ENCODE measurements around the gene EGFR.

Gene EGFR

GRCh38 chr7:55099821-55100543 lies 81.2 kb downstream of the EGFR start:
- H3K27ac ChIP-seq (ENCODE audit: low read length), result no peak overlapping the region
- no peaks in the 10 kb centered on the region for H3K4me1 ChIP-seq (ENCODE audit: insufficient read depth, low read length)
- H3K9me3 ChIP-seq (ENCODE audit: insufficient read depth, low read length, severe bottlenecking), result no peaks in the 10 kb centered on the region
- H3K36me3 ChIP-seq (ENCODE audit: insufficient read depth, low read length), result no peaks in the 10 kb centered on the region
- DNase-seq (no peak), ATAC-seq (ENCODE audit: insufficient read depth, low read depth) (no peak)
- no peaks in the 10 kb centered on the region; the same call in 1 of the 2 replicates for H4K20me1 ChIP-seq (ENCODE audit: insufficient read depth, low read length)
- H3K4me2 ChIP-seq (ENCODE audit: insufficient read depth, low read length), result no peak overlapping the region
- peaks cover 17% of the 10 kb centered on the region for H3K27me3 ChIP-seq (ENCODE audit: insufficient read depth, low read length, poor library complexity)
- no peaks in the 10 kb centered on the region for H3K79me2 ChIP-seq (ENCODE audit: insufficient read depth, low read length)
- TF ChIP-seq, protein P1, sequence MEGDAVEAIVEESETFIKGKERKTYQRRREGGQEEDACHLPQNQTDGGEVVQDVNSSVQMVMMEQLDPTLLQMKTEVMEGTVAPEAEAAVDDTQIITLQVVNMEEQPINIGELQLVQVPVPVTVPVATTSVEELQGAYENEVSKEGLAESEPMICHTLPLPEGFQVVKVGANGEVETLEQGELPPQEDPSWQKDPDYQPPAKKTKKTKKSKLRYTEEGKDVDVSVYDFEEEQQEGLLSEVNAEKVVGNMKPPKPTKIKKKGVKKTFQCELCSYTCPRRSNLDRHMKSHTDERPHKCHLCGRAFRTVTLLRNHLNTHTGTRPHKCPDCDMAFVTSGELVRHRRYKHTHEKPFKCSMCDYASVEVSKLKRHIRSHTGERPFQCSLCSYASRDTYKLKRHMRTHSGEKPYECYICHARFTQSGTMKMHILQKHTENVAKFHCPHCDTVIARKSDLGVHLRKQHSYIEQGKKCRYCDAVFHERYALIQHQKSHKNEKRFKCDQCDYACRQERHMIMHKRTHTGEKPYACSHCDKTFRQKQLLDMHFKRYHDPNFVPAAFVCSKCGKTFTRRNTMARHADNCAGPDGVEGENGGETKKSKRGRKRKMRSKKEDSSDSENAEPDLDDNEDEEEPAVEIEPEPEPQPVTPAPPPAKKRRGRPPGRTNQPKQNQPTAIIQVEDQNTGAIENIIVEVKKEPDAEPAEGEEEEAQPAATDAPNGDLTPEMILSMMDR (IDR thresholded peaks at IDR 0.05; ENCODE audit: borderline replicate concordance, extremely low read depth, low read length, poor library complexity, severe bottlenecking), result no peak
- TF ChIP-seq EZH2 (IDR thresholded peaks at IDR 0.05; ENCODE audit: borderline replicate concordance, low read depth, low read length, severe bottlenecking), result no peak
- H3K4me3 ChIP-seq (ENCODE audit: low read depth in 1 of 2, low read length in 2 of 2), result no peak overlapping the region
- H3K9ac ChIP-seq (ENCODE audit: low read depth, low read length), result no peak overlapping the region
- H2AFZ ChIP-seq (ENCODE audit: low read depth, low read length), result no peak overlapping the region

DNA sequence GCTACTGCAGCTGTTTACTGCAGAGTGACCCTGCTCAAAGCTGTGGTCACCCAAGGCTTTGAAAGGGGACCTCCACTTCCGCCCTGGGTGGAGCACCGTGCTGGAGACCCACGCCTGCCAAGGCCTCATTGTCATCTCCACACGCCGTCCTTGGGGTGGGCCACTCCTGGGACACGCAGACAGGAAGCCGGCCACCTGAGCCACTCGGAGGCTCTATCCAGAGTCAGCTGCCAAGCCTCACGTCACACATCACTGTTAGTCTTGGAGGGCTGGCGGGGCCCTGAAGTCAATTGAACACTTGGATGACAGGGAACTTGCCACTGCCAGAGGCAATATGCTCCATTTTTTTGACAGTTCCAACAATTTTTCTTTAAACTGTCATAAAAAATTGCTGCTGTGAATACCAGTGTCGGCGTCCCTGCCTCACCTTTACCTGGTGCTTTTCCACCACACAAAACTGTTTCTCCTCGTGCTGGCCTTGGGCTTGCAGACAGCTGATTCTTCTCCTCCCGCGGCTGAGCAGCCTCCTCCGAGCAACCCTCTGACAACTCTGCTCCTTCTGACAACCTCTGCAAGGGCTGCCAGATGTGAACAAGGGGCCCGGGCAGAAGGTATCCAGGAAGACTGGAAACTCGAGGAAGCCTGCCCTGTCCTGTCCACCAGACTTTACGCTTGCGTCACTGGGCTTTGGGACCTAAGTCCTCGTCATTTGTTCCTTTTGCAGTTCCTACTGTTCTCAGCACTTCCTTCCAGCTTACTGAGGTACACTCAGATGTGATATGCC lies 81.9 kb downstream of the EGFR start:
- no peak overlapping the region for H3K9ac ChIP-seq (ENCODE audit: low read depth, low read length)
- H3K4me2 ChIP-seq (ENCODE audit: insufficient read depth, low read length), result no peak overlapping the region
- H3K4me3 ChIP-seq (ENCODE audit: low read depth in 1 of 2, low read length in 2 of 2), result no peak overlapping the region
- no peak overlapping the region for H2AFZ ChIP-seq (ENCODE audit: low read depth, low read length)
- no peak for ATAC-seq (ENCODE audit: insufficient read depth, low read depth)
- DNase-seq, result no peak
- no peaks in the 10 kb centered on the region for H3K4me1 ChIP-seq (ENCODE audit: insufficient read depth, low read length)
- TF ChIP-seq EZH2 (IDR thresholded peaks at IDR 0.05; ENCODE audit: borderline replicate concordance, low read depth, low read length, severe bottlenecking), result no peak
- TF ChIP-seq, protein P1 (IDR thresholded peaks at IDR 0.05; ENCODE audit: borderline replicate concordance, extremely low read depth, low read length, poor library complexity, severe bottlenecking), result no peak
- no peaks in the 10 kb centered on the region; the same call in 1 of the 2 replicates for H4K20me1 ChIP-seq (ENCODE audit: insufficient read depth, low read length)
- H3K27me3 ChIP-seq (ENCODE audit: insufficient read depth, low read length, poor library complexity), result peaks cover 17% of the 10 kb centered on the region
- no peaks in the 10 kb centered on the region for H3K36me3 ChIP-seq (ENCODE audit: insufficient read depth, low read length)
- no peak overlapping the region for H3K27ac ChIP-seq (ENCODE audit: low read length)
- H3K79me2 ChIP-seq (ENCODE audit: insufficient read depth, low read length), result no peaks in the 10 kb centered on the region
- no peaks in the 10 kb centered on the region for H3K9me3 ChIP-seq (ENCODE audit: insufficient read depth, low read length, severe bottlenecking)

DNA sequence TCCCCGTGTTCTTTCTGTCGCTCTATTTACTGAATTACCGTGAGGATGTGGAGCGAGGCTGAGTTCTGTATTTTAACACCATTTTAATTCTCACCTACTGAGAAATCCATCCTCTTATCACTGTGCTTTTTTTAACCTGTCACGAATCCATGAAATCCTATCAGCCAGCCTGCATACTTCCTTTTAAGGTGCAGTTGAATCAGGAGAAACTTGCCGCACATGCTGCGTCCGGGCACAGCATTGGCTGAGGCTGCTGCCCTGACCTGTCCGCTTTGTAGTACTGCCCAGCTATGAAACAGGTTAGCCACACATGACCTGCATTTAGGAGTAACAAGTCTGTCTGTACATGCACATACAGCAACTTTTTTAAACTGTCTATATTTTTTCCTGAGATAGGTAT lies 82.5 kb downstream of the EGFR start:
- Histone ChIP-seq H3K36me3 (ENCODE audit: insufficient read depth, low read length) (no peaks in the 10 kb centered on the region), H3K79me2 (ENCODE audit: insufficient read depth, low read length) (no peaks in the 10 kb centered on the region), H3K4me1 (ENCODE audit: insufficient read depth, low read length) (no peaks in the 10 kb centered on the region), H2AFZ (ENCODE audit: low read depth, low read length) (no peak overlapping the region), H3K4me3 (ENCODE audit: low read depth in 1 of 2, low read length in 2 of 2) (no peak overlapping the region), H3K4me2 (ENCODE audit: insufficient read depth, low read length) (no peak overlapping the region), H3K9ac (ENCODE audit: low read depth, low read length) (no peak overlapping the region), H3K9me3 (ENCODE audit: insufficient read depth, low read length, severe bottlenecking) (no peaks in the 10 kb centered on the region), H3K27me3 (ENCODE audit: insufficient read depth, low read length, poor library complexity) (peaks cover 17% of the 10 kb centered on the region), H3K27ac (ENCODE audit: low read length) (no peak overlapping the region), H4K20me1 (ENCODE audit: insufficient read depth, low read length) (no peaks in the 10 kb centered on the region; the same call in 1 of the 2 replicates)
- DNase-seq, result no peak
- no peak for ATAC-seq (ENCODE audit: insufficient read depth, low read depth)
- no peak for TF ChIP-seq EZH2 (IDR thresholded peaks at IDR 0.05; ENCODE audit: borderline replicate concordance, low read depth, low read length, severe bottlenecking)
- TF ChIP-seq, protein P1 (IDR thresholded peaks at IDR 0.05; ENCODE audit: borderline replicate concordance, extremely low read depth, low read length, poor library complexity, severe bottlenecking), result no peak
